GM03348 (cell line): Measurements from ENCODE around the gene FAM83G.
"Not testable (repeated sequence)": the region's sequence is repeated elsewhere in the genome, so short reads cannot be mapped to it uniquely, and the experiment has no call there.

Experiments used
- DNase-seq: peaks from one replicate; pipeline ENCODE4 v3.0.0; 2012; ENCODE audit warnings: low spot score

Gene FAM83G, protein sequence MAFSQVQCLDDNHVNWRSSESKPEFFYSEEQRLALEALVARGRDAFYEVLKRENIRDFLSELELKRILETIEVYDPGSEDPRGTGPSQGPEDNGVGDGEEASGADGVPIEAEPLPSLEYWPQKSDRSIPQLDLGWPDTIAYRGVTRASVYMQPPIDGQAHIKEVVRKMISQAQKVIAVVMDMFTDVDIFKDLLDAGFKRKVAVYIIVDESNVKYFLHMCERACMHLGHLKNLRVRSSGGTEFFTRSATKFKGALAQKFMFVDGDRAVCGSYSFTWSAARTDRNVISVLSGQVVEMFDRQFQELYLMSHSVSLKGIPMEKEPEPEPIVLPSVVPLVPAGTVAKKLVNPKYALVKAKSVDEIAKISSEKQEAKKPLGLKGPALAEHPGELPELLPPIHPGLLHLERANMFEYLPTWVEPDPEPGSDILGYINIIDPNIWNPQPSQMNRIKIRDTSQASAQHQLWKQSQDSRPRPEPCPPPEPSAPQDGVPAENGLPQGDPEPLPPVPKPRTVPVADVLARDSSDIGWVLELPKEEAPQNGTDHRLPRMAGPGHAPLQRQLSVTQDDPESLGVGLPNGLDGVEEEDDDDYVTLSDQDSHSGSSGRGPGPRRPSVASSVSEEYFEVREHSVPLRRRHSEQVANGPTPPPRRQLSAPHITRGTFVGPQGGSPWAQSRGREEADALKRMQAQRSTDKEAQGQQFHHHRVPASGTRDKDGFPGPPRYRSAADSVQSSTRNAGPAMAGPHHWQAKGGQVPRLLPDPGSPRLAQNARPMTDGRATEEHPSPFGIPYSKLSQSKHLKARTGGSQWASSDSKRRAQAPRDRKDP

DNA sequence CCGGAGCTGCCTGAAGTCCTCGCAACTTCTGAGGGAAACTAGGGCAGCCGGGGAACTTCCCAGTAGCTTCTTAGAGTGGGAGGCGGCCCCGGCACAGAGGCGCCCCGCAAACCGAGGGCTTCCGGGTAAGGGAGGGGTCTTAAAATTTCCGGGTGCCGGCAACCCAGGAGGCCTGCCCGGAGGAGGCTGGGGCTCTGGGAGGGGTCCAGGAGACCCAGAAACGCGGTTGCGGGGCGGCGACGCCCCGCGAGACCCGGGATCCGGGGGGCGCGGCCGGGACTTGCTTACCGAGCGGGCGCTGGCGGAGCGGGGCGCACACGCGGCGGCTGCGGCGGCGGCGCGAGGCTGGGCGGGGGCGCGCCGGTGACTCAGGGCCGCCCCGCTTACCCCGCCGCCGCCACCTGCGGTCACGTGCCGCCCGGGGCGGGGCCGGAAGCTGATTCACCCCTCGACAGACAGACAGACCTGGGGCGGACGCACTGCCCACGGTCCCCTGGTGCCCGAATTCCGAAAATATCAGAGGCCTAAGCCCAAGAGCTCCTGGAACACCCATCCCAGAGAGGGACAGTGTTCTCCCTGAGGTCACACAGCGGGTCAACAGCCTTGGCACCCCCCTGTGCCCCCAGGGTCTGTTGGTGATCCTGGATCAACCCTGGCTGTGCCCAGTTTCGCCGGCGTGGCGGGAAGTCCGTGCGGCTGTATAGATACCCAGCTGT lies at the start of gene FAM83G:
Gene FAM83G, minus strand, starts transcription at position 344 of the 716 bp plus-strand sequence. CDS start 723 bp downstream, outside the sequence.
- DNase-seq = peak; percentile 94

DNA sequence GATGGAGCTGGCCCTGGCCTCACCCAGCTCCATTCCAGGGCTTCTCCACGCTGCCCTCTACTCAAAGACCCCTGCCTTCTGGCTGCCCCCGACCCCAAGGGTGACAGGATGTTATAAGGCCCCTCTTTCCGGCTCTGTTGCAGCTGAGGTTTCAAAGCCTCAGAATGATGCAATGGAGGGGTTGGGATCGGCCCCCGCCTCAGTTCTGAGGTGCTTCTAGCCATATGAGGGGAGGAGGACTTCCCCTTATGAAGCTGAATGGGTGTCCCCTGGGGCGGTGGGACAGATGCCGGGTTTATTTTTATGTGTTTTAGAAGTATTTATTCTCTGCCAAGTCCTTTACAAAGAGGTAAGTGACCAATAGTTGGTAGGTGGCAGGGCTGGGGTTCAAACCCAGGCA lies 44.3 kb upstream of the FAM83G start:
- not testable (repeated sequence) for DNase-seq

DNA sequence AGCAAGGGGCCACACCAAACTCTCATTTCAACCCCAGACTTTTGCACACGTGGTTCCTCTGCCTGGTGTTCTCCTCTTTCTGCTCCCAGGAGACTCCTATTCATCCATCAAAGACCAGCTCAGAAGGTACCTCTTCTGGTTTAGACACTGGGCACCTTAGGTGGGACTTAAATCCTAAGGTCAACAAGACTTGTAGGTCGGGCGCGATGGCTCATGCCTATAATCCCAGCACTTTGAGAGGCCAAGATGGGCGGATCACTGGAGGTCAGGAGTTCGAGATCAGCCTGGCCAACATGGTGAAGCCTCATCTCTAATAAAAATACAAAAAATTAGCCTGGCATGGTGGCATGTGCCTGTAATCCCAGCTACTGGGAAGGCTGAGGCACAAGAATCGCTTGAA lies 42.9 kb upstream of the FAM83G start:
- DNase-seq = not testable (repeated sequence)

DNA sequence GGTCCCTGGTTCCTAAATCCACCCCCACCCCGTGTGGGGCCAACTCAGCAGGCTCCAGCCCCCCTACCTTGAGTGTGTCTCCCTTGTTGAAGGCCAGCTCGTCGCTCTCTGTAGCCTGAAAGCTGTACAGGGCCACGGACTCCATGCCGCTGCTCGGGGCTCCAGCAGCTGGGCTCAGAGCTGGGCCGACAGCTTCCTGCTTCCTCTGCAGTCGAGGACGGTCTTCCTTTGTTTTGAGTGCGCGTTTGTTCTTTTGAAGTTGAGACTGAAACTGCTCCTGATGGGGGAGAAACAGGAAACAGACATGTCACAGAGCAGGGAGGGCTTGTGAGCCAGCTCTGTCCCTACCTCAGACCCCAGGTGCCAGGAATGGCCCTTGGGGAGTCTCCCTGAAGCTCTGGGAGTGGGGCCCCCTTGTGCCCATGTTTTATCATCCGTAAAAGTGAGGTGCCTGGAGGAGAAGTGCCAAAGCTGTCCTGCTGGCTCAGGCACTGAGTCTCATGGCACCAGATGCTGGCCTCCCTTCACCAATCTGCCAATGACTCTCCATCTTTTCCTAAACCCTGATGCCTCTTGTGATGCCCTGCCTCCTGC lies 42.3 kb upstream of the FAM83G start, which contains the start of gene GRAP:
Gene GRAP, minus strand, starts transcription at position 176 of the 594 bp plus-strand sequence. Its CDS starts 31 bp downstream, at position 145.
- not testable (repeated sequence) for DNase-seq

DNA sequence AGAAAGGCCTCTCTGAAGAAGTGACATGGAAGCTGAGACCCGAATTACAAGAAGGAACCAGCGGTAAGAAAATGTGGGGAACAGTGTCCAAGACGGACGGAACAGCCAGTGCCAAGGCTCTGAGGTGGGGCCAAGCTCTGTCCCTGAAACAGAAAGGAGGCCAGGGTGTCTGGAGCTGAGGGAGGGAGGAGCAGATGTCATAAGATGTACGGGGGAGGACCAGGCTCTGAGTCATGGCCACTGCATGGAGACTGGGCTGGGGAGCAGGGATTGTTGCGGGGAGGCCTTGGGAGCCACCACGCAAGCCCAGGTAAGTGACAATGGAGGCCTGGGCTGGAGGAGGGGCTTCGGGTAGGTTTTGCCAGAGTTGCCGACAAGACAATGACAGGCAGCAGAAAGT lies 40.1 kb upstream of the FAM83G start:
- DNase-seq = not testable (repeated sequence)

DNA sequence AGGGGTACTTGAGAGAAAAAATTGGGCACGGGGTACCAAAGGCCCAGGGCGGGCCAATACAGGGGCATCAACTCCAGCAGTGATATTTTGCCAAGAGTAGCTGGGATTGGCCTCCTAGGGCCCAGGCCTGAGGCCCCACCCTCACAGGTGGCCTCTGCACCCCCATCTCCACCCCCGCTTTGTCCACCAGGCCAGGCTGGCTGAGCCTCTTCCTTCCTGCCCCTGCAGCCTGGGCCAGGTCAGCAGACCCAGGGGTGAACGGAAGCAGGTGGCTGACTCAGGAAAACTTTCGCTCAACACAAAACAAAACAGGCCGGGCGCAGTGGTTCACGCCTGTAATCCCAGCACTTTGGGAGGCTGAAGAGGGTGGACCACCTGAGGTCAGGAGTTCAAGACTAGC lies 38.5 kb upstream of the FAM83G start:
- DNase-seq = not testable (repeated sequence)

DNA sequence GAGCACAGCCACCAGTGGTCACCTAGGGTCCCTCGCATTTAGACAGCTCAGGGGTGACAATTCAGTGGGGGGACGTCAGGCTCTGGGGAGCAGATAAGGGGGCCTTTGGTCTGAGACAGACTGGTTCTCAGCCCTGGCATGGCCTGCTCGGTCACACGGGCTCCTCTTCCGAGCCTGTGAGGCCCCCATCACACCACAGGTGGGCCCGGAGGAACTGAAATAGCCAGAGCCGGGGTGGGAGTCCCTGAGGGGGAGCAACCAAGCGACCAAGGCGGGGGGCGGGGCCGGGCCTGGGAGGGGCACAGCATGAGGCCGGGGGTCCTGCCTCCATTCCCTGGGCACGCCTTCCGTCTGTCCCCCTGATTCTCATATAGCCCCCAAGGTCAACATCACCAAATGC lies 37.8 kb upstream of the FAM83G start:
- DNase-seq = not testable (repeated sequence)

DNA sequence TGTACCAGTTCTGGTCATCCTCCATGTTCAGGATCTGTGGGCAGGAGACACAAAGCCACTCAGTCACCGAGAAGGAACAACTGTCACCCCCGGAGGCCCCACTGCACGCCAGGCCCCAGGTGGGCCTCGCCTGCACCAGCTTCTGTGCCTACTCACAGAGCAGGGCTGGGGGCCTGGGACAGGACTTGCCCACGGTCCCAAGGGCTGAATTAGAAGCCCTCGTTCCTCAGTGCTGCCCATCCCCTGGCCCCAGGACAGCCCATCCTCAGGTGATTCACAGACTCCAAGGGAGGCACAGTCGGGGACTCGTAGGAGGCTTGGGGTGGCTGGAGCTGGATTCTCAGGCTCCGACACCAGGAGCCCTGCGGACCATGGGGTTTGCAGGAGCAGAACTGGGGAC lies 37.3 kb upstream of the FAM83G start:
- DNase-seq = not testable (repeated sequence)

DNA sequence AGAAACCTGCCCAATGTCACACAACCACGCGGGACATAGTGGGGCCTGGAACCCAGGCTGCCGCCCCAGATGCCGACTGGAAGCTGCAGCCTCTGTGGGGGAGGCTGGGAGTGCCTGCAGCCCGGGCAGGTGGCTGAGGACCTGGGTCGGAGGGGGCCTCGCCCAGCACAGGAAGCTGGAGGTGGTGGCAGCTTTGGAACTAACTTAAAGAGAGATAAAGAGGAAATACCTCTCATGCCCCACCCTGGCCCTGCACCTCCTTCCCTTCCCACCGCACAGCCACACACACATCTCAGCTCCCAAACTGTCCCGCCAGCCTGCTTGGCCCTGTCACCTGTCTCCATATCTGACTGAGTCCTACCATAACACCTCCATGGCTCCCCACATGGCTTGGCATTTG lies 35.8 kb upstream of the FAM83G start:
- not testable (repeated sequence) for DNase-seq

DNA sequence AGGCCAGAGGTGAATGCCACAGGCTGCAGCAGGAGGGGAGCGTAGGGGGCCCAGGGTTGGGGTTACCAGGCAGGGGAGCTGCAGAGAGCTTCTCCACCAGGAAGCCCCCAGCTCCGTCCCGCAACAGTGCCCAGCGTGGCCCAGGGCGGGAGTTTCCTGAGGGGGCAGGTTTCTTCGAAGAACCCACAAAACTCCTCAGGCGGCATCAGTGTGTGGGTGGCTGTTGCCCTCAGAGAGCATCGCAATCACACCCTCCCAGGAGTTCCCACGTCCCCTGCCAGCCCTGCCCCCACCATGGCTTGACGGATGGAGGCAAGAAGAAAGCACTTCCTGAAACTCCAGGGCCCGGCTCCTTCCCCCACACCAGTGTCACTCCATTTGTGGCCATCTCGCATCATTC lies 34.2 kb upstream of the FAM83G start:
- DNase-seq = not testable (repeated sequence)

DNA sequence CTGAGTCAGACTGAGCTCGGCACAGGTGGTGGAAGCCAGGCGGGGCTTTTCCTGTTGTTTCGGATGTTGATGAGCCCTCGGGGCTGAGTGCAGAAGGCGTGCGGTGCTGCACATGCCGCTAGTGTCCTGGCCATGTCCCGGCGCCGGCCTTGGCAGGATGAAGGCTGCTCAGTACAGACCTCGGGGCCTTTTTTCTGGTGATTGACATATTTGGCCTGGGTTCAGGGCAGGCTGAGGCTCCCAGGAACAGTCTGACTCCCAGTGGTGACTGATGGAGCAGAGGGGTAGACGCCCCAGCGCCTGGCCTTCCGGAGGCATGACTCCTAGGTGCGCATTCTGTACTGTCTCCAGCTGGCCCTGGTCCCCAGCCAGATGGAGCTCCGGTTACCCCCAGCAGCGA lies 33.4 kb upstream of the FAM83G start:
- DNase-seq = not testable (repeated sequence)

DNA sequence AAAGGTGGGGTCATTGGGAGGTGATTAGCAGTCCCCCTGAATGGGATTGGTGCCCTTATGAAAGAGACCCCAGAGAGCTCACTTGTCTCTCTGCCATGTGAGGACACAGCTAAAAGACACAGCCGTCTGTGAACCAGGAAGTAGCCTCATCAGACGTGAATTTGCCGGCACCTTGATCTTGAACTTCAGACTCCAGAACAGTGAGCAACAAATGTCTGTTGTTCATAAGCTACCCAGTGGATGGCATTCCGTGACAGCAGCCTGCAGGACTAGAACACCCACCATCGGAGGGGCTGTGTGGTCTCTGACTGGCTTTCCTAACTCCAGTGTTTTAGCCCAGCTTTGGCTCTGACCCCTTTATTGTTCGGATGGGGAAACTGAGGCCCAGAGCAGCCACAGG lies 33.0 kb upstream of the FAM83G start:
- not testable (repeated sequence) for DNase-seq

DNA sequence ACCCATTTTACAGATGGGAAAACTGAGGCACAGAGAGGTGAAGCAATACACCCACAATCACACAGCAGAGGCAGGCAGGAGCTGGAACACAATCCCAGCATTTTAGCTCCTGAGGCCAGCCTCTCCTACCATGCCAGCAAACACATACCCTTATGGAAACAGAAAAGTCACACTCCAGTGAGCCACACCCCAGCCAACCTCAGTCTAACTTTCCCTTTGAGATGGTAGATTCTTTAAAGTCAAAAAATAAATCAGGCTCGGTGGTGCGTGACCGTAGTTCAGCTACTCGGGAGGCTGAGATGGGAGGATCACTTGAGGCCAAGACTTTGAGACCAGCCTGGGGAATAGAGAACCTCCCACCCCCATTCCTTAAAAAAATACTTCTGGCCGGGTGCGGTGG lies 31.6 kb upstream of the FAM83G start:
- DNase-seq = not testable (repeated sequence)

DNA sequence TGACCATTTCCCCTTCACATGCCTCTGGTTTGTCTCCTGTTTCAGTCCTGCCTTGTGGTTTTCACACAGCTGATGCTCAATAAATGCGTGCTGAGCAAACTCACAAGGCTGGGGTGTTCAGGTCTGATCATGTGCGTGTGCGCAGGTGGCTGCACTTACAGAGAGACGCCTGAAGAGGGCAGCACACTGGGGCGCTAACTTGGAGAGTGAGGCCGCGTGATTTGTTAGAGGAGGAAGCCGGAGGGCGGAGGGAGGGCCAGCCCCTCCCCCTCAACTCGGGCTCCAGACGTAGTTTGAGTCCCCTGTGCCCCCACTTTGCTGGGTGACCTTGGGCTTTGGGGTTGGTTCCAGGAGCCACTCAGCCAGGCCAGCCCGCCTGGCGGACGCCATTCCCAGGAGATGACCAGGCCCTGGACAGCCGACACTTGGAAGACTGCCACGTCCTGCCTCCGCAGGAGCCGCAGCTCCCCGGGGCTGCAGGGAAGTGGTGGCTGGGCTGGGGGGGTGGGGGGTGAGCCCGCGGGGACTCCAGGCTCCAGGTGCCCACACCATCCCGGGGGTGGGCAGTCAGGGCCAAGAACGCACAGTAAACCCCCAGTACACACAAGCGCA lies 27.9 kb upstream of the FAM83G start:
- not testable (repeated sequence) for DNase-seq

DNA sequence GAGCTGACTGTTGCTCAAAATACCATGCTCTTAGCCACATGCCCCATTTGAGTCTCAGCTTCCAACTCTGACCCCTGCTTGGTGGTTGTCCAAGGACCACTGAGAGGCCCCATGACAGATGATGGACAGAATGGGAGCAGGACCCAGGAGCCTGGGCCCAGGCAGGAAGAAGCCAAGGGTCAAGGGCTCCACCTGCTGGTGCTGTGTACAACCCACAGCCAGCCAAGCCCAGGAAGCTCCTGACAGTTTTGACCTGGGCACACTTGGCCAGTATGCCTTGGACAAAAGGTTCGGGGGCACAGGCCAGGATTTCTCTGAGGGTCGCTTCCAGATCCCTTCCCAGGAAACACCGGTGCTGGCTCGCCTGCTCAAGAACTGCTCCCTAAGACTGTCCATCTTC lies 27.2 kb upstream of the FAM83G start:
- not testable (repeated sequence) for DNase-seq

DNA sequence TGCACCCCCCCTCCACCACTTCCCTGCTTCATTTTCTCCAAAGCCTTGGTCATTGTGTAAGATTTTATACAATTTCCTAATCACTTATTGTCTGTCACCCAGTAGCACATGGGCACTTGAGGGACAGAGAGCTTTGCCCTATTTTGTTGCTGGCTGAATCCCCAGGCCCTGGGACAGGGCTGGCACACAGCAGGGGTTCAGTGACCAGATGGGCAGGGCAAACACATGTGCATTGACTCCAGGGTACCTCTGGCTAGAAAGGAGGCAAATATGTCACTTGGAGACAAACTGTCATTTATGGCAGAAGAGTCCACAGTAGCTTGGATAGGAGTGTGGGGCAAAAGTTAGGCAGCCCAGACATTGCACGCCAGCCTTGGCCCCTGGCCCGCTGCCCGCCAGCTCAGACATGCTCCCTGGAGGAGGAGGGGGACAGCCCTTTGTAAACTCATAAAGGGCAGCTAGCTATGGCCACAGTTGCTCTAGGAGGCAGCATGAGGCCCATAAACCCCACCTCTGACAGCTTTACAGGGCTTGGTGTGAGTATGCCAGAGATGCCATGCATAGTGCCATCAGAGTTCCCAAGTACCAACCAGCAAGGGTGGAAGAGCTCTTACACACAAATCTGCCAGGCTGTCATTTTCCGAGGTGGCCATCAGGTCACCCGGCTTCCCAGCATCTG lies 26.3 kb upstream of the FAM83G start:
- not testable (repeated sequence) for DNase-seq

DNA sequence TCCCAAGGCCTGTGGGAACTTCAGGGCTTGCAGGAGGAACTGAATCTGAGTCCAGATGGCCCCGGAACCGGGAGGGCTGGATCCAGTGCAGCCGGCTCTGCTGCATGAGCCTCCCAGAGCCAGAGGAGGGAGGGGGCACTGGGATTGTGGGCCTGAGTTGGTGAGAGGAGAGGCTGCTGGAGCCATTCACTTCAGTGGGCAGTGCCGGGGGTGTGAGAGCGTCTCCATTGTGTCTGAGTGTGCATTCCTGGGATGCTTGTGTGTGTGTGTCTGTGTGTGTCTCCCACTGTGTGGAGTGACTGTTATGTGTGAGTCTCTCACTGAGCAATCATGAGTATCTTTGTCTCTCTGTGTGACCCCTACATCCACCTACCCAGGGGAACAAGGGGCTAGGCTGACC lies 25.2 kb upstream of the FAM83G start:
- not testable (repeated sequence) for DNase-seq

DNA sequence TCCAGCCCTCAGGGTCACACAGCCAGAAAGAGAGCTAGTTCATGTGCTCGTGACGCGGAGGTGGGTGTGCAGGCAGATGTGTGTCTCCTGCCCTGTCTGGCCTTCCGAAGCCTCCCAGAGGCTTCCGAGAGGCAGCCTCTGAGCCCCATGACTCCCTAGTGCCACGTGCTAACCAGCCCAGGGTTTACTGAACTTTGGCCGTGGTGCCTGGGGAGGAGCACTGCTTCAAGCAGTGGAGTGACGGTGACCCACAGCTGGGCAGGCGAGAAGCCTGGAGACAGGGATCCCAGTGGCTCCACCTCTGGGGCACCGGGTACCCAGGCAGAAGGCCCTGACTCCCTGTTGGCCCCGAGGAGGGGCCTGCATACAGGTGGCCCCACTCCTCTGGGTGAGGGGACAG lies 24.1 kb upstream of the FAM83G start:
- not testable (repeated sequence) for DNase-seq

DNA sequence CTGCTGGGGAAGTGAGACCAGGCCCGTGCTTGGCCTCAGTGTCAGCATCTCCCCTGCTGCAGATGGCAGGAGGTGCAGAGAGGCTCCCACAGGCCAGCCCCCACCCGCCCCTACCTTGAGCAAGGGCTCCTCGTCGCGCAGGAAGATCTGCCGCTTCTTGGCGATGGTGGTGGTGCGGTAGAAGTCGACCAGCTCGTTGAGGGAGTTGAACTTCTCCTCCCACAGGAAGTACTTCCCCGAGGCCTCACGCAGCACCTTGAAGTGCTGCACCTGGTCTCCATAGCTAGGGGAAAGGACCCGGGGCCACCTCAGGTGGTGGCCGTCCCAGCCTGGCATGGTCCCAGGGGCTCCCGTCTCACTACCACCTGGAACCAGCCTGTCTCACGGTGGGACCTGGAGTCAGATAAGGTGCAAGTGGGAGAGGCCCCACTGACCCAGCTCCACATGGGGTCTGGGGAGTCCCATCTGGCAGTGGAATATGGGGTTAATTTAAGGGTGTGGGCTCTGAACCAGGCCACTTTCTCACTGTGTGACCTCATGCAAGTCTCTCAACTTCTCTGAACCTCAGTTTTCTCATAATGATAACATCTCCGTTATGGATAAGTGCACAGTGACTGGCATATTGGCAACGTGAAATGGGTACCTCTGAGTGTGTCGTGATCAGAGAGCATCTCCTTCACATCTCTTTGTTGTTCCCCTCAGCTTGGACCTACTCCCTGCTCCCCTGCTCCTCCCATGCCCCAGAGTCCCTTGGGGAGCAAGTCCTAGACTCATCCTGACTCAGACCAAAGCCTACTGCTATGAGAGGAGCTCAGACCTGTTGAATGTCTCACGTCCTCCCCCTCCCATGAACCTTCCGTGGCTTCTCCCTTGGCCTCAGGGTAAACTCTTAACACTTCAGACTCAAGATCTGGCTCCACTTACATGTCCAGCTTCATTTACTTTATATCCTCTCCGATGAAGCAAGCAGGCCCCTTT lies 19.8 kb upstream of the FAM83G start:
- peak; percentile 53 for DNase-seq
